GM23248 (cell line): ENCODE measurements around the gene CHN2. TPM values are rescaled to one million over a fixed set of nuclear protein-coding genes. Genes with fewer than 3 reads are reported as not detected.

Experiments used
- DNase-seq: peaks from one replicate; pipeline ENCODE4 v3.0.0-alpha.2; 2015
- H2AFZ ChIP-seq: fragments of 200-600 bp; sonication (generic); 2 replicates; pipeline ENCODE4 v1.6.1; 2016; ENCODE audit warnings: antibody characterized with exemption
- H3F3A ChIP-seq: fragments of 200-600 bp; sonication (generic); 2 replicates; pipeline ENCODE4 v1.6.1; 2016; ENCODE audit warnings: mild to moderate bottlenecking, antibody characterized with exemption, mixed run types; ENCODE audit not compliant: insufficient read depth
- H3K27ac ChIP-seq: fragments of 200-600 bp; sonication (generic); 2 replicates; pipeline ENCODE4 v1.5.1; 2016; ENCODE audit warnings: mild to moderate bottlenecking
- H3K27me3 ChIP-seq: fragments of 200-600 bp; sonication (generic); replicated peaks from 2 replicates; pipeline ENCODE4 v1.6.1; 2016; ENCODE audit warnings: mild to moderate bottlenecking; ENCODE audit not compliant: insufficient read depth
- H3K36me3 ChIP-seq: fragments of 200-600 bp; sonication (generic); 2 replicates; pipeline ENCODE4 v1.6.1; 2016; ENCODE audit warnings: low read depth, mild to moderate bottlenecking
- H3K4me1 ChIP-seq: fragments of 200-600 bp; sonication (generic); 2 replicates; pipeline ENCODE4 v1.6.1; 2016; ENCODE audit warnings: mild to moderate bottlenecking; ENCODE audit not compliant: insufficient read depth
- H3K4me2 ChIP-seq: fragments of 200-600 bp; sonication (generic); one replicate; pipeline ENCODE4 v1.6.1; 2016; ENCODE audit warnings: mild to moderate bottlenecking; ENCODE audit not compliant: unreplicated experiment
- H3K4me3 ChIP-seq: fragments of 200-600 bp; sonication (generic); 2 replicates; pipeline ENCODE4 v1.5.1; 2016; ENCODE audit warnings: mild to moderate bottlenecking
- H3K79me2 ChIP-seq: fragments of 200-600 bp; sonication (generic); 2 replicates; pipeline ENCODE4 v1.6.1; 2016; ENCODE audit warnings: mild to moderate bottlenecking; ENCODE audit not compliant: insufficient read depth
- H3K9ac ChIP-seq: fragments of 200-600 bp; sonication (generic); 2 replicates; pipeline ENCODE4 v1.6.1; 2016; ENCODE audit warnings: mild to moderate bottlenecking
- H3K9me2 ChIP-seq: fragments of 200-600 bp; sonication (generic); 2 replicates; pipeline ENCODE4 v1.6.1; 2016; ENCODE audit warnings: mixed run types, mild to moderate bottlenecking, moderate library complexity; ENCODE audit not compliant: insufficient read depth
- H3K9me3 ChIP-seq: fragments of 200-600 bp; sonication (generic); one replicate; pipeline ENCODE4 v1.6.1; 2017; ENCODE audit warnings: low read depth
- H4K20me1 ChIP-seq: fragments of 200-600 bp; sonication (generic); 2 replicates; pipeline ENCODE4 v1.6.0; 2016; ENCODE audit not compliant: insufficient read depth
- EZH2 ChIP-seq: fragments of 200-600 bp; sonication (generic); IDR thresholded peaks from 2 replicates; pipeline ENCODE4 v1.6.1; 2018; ENCODE audit warnings: antibody characterized with exemption, mild to moderate bottlenecking; ENCODE audit not compliant: insufficient read depth, poor library complexity, severe bottlenecking
- EZH2phosphoT487 ChIP-seq: fragments of 200-600 bp; sonication (generic); IDR thresholded peaks from 2 replicates; pipeline ENCODE4 v1.6.1; 2018; ENCODE audit warnings: antibody characterized with exemption, moderate library complexity, mild to moderate bottlenecking, low read depth; ENCODE audit not compliant: insufficient read depth
- WGBS, 2 experiments: methylation state at CpG; one replicate each; pipeline ENCODE4 v1.1.6; 2015 to 2017; ENCODE audit warnings: low lambda C conversion rate in 2 of 2, low coverage in 1 of 2; ENCODE audit errors: missing lambda C conversion rate in 2 of 2; 5-methylcytosine and 5-hydroxymethylcytosine counted together
- in situ Hi-C: fragments of 300-500 bp; cut with MboI; formaldehyde crosslinking; loops from 2 replicates; pipeline ENCODE4 v1.15.0; 2020
- polyA plus RNA-seq: library from polyadenylated mRNA; unstranded; fragments of >200 nt; fragmentation: Nextera tagmentation; extraction: Ambion mirVana; gene quantifications from 2 replicates; pipeline ENCODE4 v1.2.1, GENCODE V29; 2016
- total RNA-seq: library from RNA; depleted of rRNA; stranded (reverse); fragments of >200 nt; shearing (Covaris generic); gene quantifications from 2 replicates; pipeline ENCODE4 v1.2.3, GENCODE V29; 2014

Gene CHN2
- total and polyA plus RNA-seq, 2 experiments from 2014 or later = 1.5 to 2.3 TPM

DNA sequence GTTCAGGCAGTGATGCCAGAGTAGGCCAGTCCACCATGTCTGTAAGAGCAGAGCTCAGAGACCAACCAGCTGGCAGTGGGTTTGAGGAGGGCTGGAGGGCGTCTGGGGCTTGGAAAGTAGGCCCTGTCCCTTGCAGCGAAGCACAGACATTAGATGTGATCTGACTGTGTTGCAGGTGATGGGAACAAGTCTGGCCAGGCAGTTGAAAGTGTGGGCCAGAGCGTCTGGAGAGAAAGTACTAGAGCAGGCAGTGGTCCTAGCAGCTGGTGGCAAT lies 53.3 kb downstream of the CHN2 start:
- no peak overlapping the region for H3K27ac ChIP-seq
- H3F3A ChIP-seq = no peaks in the 10 kb centered on the region
- WGBS, 2 experiments = 52 to 56% methylated on average over 3 of the region's 3 CpGs
- H3K4me3 ChIP-seq = no peak overlapping the region
- H3K9ac ChIP-seq = no peak overlapping the region
- H3K79me2 ChIP-seq = no peaks in the 10 kb centered on the region
- in situ Hi-C loops = no loop called here
- no peak overlapping the region for H2AFZ ChIP-seq
- H3K4me2 ChIP-seq = no peak overlapping the region
- no peaks in the 10 kb centered on the region for H3K4me1 ChIP-seq
- no peak for DNase-seq
- no peaks in the 10 kb centered on the region for H3K9me2 ChIP-seq
- no peaks in the 10 kb centered on the region for H3K9me3 ChIP-seq
- no peak for TF ChIP-seq EZH2phosphoT487
- TF ChIP-seq EZH2 = no peak
- no peaks in the 10 kb centered on the region for H4K20me1 ChIP-seq
- H3K27me3 ChIP-seq = peaks cover 14% of the 10 kb centered on the region
- H3K36me3 ChIP-seq = no peaks in the 10 kb centered on the region

DNA sequence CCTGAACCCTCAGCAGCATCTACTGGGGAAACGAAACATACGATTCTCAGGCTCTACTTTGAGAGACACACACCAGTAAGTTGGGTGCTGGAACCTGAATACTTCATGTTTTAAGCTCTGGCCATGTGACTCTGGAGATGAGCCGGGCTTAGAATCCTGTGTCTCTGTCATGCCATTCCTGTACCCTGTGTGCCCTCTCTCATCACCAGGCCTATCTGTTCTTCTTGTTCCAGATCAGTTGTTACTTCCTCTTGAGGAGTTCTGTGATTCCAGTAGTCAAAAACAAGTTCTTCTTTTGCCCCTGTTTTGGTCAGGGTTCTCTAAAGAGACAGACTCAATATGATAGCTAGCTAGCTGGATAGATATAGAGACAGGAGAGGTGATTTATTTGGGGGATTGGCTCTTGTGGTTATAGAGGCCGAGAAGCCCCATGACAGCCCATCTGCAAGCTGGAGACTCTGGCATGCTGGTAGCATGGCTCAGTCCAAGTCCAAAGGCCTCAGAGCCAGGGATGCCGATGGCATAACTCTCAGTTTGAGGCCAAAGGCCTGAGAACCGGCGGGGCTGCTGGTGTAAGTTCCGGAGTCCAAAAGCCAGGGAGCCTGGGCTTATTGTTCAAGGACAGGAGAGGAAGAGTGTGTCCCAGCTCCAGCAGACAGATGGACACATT lies 54.3 kb downstream of the CHN2 start:
- 74 to 78% methylated on average over 8 of the region's 8 CpGs for WGBS, 2 experiments
- H3K4me3 ChIP-seq = no peak overlapping the region
- no peaks in the 10 kb centered on the region for H3K9me3 ChIP-seq
- no peaks in the 10 kb centered on the region for H3K36me3 ChIP-seq
- no peak overlapping the region for H2AFZ ChIP-seq
- in situ Hi-C loops = no loop called here
- H3K4me1 ChIP-seq = no peaks in the 10 kb centered on the region
- H3K79me2 ChIP-seq = no peaks in the 10 kb centered on the region
- TF ChIP-seq EZH2 (no peak), EZH2phosphoT487 (no peak)
- no peak overlapping the region for H3K27ac ChIP-seq
- no peak for DNase-seq
- peaks cover 14% of the 10 kb centered on the region for H3K27me3 ChIP-seq
- no peaks in the 10 kb centered on the region for H4K20me1 ChIP-seq
- no peak overlapping the region for H3K4me2 ChIP-seq
- H3K9ac ChIP-seq = no peak overlapping the region
- no peaks in the 10 kb centered on the region for H3F3A ChIP-seq
- no peaks in the 10 kb centered on the region for H3K9me2 ChIP-seq

DNA sequence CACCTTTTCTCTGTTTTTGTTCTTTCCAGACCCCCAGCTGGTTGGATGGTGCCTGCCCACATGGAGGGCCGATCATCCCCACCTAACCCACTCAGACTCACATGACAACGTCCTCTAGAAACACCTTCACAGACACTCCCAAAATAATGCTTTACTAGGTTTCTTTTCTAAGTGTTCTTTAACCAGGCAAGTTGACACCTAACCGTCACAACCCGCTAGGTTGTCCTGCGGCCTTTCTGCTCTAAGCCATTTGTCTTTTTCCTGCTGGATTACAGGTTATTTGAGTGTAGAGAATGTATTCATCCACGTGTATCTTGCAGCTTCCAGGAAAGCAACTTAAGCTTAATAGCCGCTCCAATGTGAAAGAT lies 54.8 kb downstream of the CHN2 start:
- H3K79me2 ChIP-seq = no peaks in the 10 kb centered on the region
- no peak overlapping the region for H3K4me2 ChIP-seq
- H3F3A ChIP-seq = no peaks in the 10 kb centered on the region
- H2AFZ ChIP-seq = no peak overlapping the region
- H4K20me1 ChIP-seq = no peaks in the 10 kb centered on the region
- no peaks in the 10 kb centered on the region for H3K36me3 ChIP-seq
- in situ Hi-C loops = no loop called here
- H3K4me3 ChIP-seq = no peak overlapping the region
- H3K4me1 ChIP-seq = no peaks in the 10 kb centered on the region
- no peak overlapping the region for H3K9ac ChIP-seq
- WGBS, 2 experiments = 76 to 84% methylated on average over 7 of the region's 7 CpGs
- H3K9me2 ChIP-seq = no peaks in the 10 kb centered on the region
- no peaks in the 10 kb centered on the region for H3K9me3 ChIP-seq
- no peak overlapping the region for H3K27ac ChIP-seq
- H3K27me3 ChIP-seq = peaks cover 14% of the 10 kb centered on the region
- no peak for TF ChIP-seq EZH2
- no peak for TF ChIP-seq EZH2phosphoT487
- no peak for DNase-seq

DNA sequence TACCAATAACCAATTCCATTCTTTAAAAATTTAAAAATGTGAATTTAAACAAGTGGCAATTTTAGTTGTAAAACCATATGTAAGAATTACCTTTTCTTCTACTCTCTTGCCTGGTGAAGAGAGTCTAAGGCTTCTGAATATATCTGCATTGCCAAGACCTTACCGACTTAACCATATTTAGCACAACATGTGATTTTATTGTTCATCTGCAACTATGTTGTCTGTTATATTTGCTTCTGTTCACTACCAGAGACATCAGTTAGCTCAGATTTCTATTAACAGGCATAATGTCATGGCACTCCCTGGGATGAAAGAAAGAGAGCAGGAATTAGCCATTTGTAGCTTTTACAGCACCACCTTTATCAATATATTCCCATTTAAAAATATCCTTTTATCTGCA lies 55.3 kb downstream of the CHN2 start:
- H3K9me2 ChIP-seq = no peaks in the 10 kb centered on the region
- no peak for DNase-seq
- no peaks in the 10 kb centered on the region for H4K20me1 ChIP-seq
- H3K9ac ChIP-seq = no peak overlapping the region
- no peak overlapping the region for H3K27ac ChIP-seq
- no peak overlapping the region for H3K4me2 ChIP-seq
- H3K4me3 ChIP-seq = no peak overlapping the region
- no peaks in the 10 kb centered on the region for H3F3A ChIP-seq
- no peaks in the 10 kb centered on the region for H3K79me2 ChIP-seq
- no peaks in the 10 kb centered on the region for H3K9me3 ChIP-seq
- WGBS, 2 experiments = 18 to 19% methylated on average over 1 of the region's 1 CpG
- H3K4me1 ChIP-seq = no peaks in the 10 kb centered on the region
- no peak overlapping the region for H2AFZ ChIP-seq
- peaks cover 14% of the 10 kb centered on the region for H3K27me3 ChIP-seq
- TF ChIP-seq EZH2 (no peak), EZH2phosphoT487 (no peak)
- in situ Hi-C loops = no loop called here
- H3K36me3 ChIP-seq = no peaks in the 10 kb centered on the region

DNA sequence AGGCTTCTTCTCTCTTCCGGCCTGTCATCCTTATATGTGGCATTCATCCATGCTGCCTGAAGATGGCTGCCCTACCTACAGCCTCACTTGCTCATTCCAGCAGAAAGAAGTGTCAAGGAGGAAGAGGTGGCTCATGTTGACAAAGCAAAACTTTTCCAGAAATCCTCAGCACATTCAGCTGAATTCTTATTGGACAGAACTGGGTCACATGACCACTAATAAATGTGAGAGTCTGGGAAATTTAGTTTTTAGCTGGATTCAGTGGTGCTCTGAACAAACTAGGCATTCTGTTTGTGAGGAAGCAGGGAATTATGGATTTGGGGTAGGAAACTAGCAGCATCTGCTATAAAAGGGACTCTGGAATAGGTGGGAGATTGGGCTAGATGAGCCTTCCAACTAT lies 58.6 kb downstream of the CHN2 start:
- TF ChIP-seq EZH2phosphoT487 (no peak), EZH2 (no peak)

More for the DNA sequence above, 58.6 kb downstream of the CHN2 start:
- Histone ChIP-seq H3K9me3 (no peaks in the 10 kb centered on the region), H4K20me1 (no peaks in the 10 kb centered on the region), H3F3A (no peaks in the 10 kb centered on the region), H3K9me2 (no peaks in the 10 kb centered on the region), H3K27ac (no peak overlapping the region), H3K79me2 (no peaks in the 10 kb centered on the region), H3K4me2 (no peak overlapping the region), H3K4me1 (no peaks in the 10 kb centered on the region), H3K4me3 (no peak overlapping the region), H3K36me3 (no peaks in the 10 kb centered on the region), H3K9ac (no peak overlapping the region), H2AFZ (no peak overlapping the region), H3K27me3 (peaks cover 13% of the 10 kb centered on the region)
- in situ Hi-C loops = no loop called here
- WGBS, 2 experiments = 78 to 100% methylated on average over 1 of the region's 1 CpG
- no peak for DNase-seq
